Stimulated activated CD4-positive, alpha-beta T cell treated with anti-CD3 and anti-CD28 coated beads, Interleukin-4, amount 100 ng/mL, for 4 hours (primary cell): ENCODE measurements around the gene TCFL5.
"Not testable (repeated sequence)": the region's sequence is repeated elsewhere in the genome, so short reads cannot be mapped to it uniquely, and the experiment has no call there.

Experiments used
- DNase-seq, 2 experiments: peaks; one replicate each; pipeline ENCODE4 v3.0.0-alpha.2; 2020

TCFL5 gene

GRCh38 chr20:62852841-62853240 is 8.8 kb downstream of the TCFL5 start:
- DNase-seq, result no peak

DNA sequence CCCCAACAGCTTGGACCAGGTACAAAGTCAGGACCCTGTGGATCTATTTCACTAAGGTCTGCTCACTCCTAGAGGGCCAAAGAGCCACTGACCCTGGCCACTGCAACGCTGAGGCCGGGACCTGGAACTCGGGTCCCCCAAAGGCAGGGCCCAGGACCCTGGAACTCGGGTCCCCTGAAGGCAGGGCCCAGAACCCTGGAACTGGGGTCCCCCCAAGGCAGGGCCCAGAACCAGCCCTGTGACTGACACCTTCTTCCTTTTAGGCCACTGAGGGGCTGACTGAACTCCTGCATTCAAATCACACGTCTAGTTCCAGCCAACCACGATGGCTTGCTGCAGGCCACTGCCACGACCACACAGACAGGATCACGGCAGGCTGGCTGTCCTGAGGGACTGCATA is 9.4 kb downstream of the TCFL5 start:
- DNase-seq, result no peak

DNA sequence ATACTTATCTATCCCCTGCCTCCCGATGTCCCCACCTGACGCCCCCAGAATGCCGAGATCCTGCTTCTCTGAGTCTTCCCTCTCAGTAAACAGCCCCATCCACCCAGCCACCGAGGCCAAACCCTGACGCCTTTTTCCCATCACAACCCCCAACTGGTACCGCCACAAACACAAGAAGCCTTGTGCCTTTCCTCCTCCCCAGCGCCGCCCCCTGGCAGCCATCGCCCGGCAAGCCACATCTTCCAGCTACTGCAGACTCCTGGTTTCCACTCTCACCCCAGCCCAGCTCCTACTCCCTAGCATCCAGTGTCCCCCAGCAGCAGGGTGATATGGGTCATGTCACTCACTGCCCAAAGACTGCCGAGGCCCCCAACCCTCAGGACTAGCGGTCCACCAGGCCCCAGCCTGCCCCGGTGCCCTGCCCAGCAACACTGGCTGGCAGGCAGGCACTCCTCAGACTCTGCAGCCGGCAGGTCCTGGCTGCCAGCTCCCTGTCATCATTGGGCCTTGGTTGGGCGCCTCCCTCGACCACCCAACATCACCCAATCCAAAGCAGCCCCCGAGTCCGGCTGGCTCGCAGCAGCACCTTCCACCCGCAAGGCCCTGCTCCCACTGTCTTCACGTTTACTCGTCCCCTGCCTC is 11.2 kb downstream of the TCFL5 start:
- DNase-seq, result no peak

GRCh38 chr20:62849431-62849830 is 12.2 kb downstream of the TCFL5 start:
- DNase-seq, result no peak

DNA sequence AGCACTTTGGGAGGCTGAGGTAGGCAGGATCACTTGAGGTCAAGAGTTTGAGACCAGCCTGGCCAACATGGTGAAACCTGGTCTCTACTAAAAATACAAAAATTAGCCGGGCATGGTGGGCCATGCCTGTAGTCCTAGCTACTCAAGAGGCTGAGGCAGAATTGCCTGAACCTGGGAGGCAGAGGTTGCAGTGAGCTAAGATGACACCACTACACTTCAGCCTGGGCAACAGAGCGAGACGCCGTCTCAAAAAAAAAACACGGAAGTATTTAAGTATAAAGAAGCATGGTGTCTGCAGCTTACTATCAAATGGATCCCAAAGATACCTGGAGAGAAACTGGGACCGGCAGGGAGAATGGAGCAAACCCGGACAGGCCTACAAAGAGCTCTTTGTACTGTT is 12.7 kb downstream of the TCFL5 start:
- DNase-seq, result not testable (repeated sequence)

DNA sequence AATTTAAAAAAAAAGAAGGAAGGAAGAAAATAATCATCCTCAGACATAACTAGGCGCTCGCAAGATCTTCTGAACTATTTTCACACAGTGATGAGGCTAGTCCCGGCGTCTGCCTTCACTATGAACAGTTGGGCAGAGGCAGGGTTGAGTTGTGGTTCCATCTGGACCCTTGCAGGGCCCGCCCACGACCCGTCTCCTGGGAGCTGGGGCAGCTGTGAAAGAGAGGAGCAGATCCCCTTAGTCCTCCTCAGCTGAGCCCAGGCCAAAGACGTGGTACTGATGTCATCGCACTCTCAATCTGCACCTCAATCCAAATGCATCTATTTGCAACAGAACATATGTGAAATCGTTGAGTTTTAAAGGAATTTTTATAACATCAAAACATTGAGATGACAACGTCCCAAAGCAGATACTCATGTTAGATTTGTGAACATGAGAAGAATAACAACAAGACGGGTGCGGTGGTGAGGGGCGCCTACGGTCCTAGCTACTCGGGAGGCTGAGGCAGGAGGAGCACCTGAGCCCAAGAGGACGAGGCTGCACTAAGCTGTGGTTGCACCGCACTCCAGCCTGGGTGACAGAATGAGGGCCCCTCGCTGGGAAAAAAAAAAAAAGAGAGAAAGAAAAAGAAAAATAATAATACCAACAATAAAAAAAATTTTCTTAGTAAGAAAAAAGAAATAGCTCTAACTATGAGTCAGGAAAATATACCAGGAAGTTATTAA is 15.3 kb downstream of the TCFL5 start:
- DNase-seq, result no peak

- no peak for DNase-seq
Measured at GRCh38 chr20:62845416-62846160, 16.0 kb downstream of the TCFL5 start.

DNA sequence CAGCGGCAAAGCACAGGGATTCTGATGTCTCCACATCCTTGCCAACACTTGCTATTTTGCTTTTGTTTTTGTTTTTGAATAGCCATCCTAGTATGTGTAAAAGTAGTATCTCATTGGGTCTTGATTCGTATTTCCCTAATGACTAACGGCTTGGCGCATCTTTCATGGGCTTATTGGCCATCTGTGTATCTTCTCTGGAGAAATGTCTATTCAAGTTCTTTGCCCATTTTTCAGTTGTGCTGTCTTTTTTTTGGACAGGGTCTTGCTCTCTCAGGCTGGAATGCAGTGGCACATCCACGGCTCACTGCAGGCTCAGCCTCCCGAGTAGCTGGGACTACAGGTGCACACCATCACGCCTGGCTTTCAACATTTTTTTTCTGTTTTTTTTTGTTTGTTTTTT is 17.4 kb downstream of the TCFL5 start:
- DNase-seq, result no peak

DNA sequence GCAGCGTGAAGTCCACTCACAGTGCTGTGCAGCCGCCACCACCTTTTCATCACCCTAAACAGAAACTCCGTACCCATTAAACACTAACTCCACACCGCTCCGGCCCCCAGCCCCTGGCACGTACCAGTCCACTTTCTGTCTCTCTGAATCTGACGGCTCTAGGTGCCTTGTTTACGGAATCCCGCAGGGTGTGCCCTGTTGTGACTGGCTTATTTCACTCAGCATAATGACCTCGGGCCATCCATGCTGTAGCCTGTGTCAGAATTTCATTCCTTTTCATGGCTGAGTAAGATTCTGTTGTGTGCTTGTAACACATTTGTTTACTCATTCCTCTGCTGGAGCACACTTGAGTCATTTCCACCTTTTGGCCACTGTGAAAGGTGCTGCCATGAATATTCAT is 18.0 kb downstream of the TCFL5 start:
- DNase-seq, result no peak

- DNase-seq, result no peak
Measured at GRCh38 chr20:62841705-62842212, 19.9 kb downstream of the TCFL5 start.

DNA sequence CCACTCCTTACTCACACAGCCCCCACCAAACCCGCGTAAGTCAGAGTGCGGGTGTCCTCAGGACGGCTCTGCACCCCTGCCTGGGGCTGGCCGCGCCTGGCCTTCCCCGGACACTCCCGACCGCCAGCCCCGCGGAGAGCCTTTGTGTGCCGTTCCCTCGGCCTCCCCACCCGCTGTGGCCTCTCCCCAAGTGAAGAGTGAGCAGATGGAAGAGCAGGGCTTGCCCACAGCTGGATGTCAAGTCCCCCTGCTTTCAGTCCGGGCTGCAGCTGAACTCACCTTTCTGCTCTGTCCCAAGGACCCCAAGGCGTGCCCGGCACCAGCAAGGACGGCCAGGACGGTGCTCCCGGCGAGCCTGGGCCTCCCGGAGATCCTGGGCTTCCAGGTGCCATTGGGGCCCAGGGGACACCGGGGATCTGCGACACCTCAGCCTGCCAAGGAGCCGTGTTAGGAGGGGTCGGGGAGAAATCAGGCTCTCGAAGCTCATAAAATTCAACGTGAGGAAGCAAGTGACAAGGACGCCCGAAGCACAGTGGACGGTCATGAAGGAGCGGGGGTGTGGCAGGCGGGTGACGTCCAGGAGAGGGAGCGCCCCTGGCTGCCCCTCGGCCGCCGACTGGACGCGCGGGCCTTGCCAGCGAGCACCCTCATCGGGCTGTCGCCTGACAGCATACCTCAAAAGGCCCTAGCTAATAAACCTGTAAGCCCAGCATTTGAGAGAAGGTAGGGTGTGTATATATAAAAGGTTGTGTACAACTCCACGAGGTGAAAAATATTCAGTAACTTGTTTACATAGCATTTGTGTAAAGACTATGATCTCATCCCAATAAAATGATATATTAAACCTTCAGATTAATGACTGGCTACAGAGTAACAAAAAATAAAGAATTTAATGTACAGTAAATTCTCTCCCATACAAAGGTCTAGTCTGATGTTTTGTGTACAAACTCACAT is 21.1 kb downstream of the TCFL5 start:
- DNase-seq, result no peak

- no peak for DNase-seq
Measured at GRCh38 chr20:62839816-62840215, 21.8 kb downstream of the TCFL5 start.

- DNase-seq, result no peak
Measured at GRCh38 chr20:62839261-62839660, 22.4 kb downstream of the TCFL5 start.

DNA sequence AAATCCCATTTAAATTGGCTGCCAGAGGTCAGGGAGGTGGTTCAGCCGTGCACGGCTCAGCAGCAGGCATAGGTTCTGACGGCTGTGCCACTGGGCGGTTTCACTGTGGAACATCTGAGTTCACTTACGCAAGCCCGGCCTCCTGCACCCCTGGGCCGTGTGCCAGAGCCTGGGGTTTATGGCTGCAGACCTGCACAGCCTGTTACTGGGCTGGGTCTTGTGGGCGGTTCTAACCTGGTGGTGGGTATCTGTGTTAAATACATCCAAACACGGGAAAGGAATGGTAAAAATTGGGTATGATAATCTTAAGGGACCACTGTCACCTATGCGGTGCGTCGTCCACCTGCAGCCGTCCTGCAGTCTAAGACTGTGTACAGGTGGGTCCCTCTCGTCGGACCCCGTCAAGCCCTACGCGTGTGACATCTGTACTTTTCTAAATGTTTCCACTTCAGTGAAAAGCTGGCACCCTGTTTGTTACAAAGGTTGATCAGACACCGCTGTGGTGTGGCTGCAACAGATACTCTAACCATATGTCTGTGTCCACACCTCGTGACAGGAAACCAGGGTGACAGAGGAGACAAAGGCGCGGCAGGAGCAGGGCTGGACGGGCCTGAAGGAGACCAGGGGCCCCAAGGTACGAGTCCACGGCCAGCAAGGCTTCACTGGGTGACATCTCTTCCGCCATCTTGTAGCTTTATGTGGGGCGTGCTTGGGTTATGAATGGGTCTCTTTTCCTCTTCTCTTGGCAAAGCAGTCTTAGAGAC is 23.3 kb downstream of the TCFL5 start:
- DNase-seq, result no peak

DNA sequence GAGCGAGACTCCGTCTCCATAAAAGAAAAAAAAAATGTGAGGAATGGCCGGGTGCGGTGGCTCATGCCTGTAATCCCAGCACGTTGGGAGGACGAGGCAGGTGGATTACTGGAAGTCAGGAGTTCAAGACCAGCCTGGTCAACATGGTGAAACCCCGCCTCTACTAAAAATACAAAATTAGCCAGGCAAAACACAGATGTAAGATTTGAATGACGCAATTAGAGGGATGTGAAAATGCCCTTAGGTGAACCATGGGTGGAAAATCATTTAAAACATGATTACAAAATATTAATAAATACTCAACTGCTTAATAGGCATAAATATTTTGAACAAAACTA is 23.9 kb downstream of the TCFL5 start:
- no peak for DNase-seq

DNA sequence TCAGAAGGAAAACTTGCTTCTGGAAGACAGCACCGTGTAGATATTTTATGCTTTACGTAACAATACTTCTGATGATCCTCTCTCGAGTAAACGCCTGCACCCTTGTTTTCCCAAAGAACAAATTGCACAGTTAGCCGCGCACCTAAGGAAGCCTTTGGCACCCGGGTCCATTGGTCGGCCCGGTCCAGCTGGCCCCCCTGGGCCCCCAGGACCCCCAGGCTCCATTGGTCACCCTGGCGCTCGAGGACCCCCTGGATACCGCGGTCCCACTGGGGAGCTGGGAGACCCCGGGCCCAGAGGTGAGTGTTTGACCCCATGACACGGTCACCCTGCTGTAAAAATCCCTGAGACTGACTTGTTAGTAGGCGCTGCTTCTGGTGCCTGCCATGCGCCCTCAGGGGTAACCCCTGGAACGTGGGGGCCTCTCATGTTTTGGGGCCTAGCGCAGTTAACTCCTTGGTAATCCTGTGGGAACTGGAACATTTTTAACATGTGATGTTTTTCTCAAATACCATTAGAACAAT is 24.6 kb downstream of the TCFL5 start:
- no peak for DNase-seq

- DNase-seq, result no peak
Measured at GRCh38 chr20:62835931-62836861, 25.4 kb downstream of the TCFL5 start.

DNA sequence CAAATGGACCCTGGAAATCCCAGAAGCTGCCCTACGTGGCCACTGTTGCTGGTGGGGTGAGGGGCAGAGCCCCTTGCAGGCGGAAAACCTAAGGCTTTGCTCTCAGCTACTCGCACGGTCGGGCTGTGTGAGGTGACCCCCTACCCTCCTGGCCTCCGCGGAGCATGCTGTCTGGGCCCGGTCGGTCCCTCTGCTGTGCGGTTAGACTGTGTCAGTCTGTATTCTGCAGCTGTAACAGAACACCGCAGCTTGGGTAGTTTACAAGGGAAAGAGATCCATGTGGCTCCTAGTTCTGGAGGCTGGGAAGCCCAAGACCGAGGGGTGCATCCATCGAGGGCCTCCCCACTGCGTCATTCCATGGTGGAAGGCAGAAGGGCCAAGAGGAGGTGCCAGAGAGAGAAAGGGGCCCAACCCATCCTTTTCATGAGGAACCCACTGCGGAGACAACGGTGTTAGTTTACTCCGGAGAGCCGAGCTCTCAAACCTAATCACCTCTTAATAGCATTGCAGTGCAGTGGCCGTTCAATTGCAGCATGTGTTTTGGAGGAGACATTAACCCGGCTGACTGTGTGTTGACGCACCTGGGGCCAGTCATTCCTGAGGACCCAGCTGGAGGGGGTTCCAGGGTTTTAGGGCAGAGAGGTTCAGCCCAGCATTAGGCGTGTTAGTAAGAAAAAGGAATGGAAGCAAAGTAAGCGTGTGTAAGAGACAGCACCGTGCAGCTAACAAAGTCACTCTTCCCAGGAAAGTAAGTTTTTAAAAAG is 26.5 kb downstream of the TCFL5 start:
- no peak for DNase-seq

DNA sequence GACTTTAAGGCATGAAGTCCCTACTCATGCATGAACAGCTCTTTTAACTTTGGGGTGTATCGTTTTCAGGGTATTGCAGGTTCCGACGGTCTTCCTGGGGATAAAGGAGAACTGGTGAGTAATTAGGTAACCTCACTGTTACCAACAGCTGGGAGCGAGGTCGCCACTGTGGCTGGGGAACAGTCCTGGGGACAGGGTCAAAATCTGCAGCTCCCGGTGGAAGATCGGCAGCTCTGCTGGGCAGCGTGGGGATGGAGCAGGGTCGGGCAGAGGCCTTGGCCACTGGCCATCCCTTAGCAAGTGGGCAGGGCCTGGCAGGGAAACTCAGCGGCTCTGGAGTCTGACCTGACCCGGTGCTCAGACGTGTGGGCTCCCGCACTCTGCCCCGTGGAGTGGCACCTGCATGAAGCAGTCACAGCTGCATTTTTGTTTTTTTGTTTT is 28.7 kb downstream of the TCFL5 start:
- no peak for DNase-seq
